GM12892 (cell line): ENCODE measurements around the gene LNPK.

Experiments
- POLR2A ChIP-seq: IDR thresholded peaks from 2 replicates; pipeline ENCODE4 v1.6.1; 2011; ENCODE audit warnings: low read depth, low read length, control low read depth
- POLR2AphosphoS5 ChIP-seq: IDR thresholded peaks from 2 replicates; pipeline ENCODE4 v1.6.1; 2011; ENCODE audit warnings: low read depth, low read length, control low read depth
- TAF1 ChIP-seq: IDR thresholded peaks from 2 replicates; pipeline ENCODE4 v1.6.1; 2011; ENCODE audit warnings: low read depth, mild to moderate bottlenecking, control low read depth, low read length, borderline replicate concordance

- TF ChIP-seq POLR2A (no peak), TAF1 (no peak), POLR2AphosphoS5 (no peak)
These were observed 25.5 kb downstream of the LNPK start for GRCh38 chr2:175976391-175977157.
